ENCODE measurements around the gene CHAC1.

Gene CHAC1

DNA sequence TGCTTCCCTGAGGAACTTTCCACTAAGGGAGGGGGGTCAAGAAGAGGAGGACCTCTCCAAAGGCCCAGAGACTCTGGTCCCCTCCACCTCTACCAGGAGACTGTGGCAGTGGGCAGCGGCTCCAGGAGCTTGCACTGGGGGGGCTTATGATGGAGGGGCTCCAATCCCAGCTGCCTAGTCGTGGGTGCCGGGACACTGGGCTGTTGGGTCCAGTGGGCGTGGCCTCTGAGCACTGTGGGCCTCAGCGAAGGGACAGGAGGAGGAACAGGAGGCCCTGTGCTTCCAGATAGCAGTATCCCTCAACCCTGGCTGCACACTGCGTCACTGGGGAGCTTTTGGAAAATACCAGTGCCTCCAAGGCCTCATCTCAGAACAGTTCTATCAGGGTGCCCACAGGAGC is 37.6 kb upstream of the CHAC1 start:
- no peaks in the 10 kb centered on the region for H3K79me2 ChIP-seq (ENCODE audit: insufficient read depth, low read length)
- H3K27me3 ChIP-seq (ENCODE audit: insufficient read depth, low read length, poor library complexity, severe bottlenecking), result no peaks in the 10 kb centered on the region
- H2AFZ ChIP-seq (ENCODE audit: low read length), result no peak overlapping the region
- no peak overlapping the region for H3K4me3 ChIP-seq (ENCODE audit: low read length, poor library complexity, severe bottlenecking)
- H3K4me1 ChIP-seq (ENCODE audit: insufficient read depth, low read length, poor library complexity, severe bottlenecking), result peaks cover 9% of the 10 kb centered on the region
- TF ChIP-seq EZH2phosphoT487 (IDR thresholded peaks at IDR 0.05; ENCODE audit: borderline replicate concordance), result no peak
- TF ChIP-seq, protein P1, sequence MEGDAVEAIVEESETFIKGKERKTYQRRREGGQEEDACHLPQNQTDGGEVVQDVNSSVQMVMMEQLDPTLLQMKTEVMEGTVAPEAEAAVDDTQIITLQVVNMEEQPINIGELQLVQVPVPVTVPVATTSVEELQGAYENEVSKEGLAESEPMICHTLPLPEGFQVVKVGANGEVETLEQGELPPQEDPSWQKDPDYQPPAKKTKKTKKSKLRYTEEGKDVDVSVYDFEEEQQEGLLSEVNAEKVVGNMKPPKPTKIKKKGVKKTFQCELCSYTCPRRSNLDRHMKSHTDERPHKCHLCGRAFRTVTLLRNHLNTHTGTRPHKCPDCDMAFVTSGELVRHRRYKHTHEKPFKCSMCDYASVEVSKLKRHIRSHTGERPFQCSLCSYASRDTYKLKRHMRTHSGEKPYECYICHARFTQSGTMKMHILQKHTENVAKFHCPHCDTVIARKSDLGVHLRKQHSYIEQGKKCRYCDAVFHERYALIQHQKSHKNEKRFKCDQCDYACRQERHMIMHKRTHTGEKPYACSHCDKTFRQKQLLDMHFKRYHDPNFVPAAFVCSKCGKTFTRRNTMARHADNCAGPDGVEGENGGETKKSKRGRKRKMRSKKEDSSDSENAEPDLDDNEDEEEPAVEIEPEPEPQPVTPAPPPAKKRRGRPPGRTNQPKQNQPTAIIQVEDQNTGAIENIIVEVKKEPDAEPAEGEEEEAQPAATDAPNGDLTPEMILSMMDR (conservative IDR thresholded peaks at IDR 0.05; ENCODE audit: low read length), result no peak
- no peak overlapping the region for H3K4me2 ChIP-seq (ENCODE audit: low read depth, low read length, poor library complexity, severe bottlenecking)
- no peak overlapping the region for H3K9ac ChIP-seq (ENCODE audit: low read depth, low read length, poor library complexity, severe bottlenecking)
- H3K36me3 ChIP-seq (ENCODE audit: insufficient read depth, low read length), result no peaks in the 10 kb centered on the region
- no peaks in the 10 kb centered on the region for H3K9me3 ChIP-seq (ENCODE audit: insufficient read depth, low read depth, low read length)
- no peaks in the 10 kb centered on the region for H4K20me1 ChIP-seq (ENCODE audit: insufficient read depth, low read length, poor library complexity, severe bottlenecking)
- no peaks in the 10 kb centered on the region for H3K9me2 ChIP-seq (replicated peaks; ENCODE audit: low read depth, low read length)
- H3F3A ChIP-seq (ENCODE audit: low read depth), result no peaks in the 10 kb centered on the region

- Histone ChIP-seq H3K4me3 (ENCODE audit: low read length, poor library complexity, severe bottlenecking) (no peak overlapping the region), H3K9me2 (replicated peaks; ENCODE audit: low read depth, low read length) (no peaks in the 10 kb centered on the region), H3K4me1 (ENCODE audit: insufficient read depth, low read length, poor library complexity, severe bottlenecking) (no peaks in the 10 kb centered on the region), H3K9me3 (ENCODE audit: insufficient read depth, low read depth, low read length) (no peaks in the 10 kb centered on the region), H3K4me2 (ENCODE audit: low read depth, low read length, poor library complexity, severe bottlenecking) (no peak overlapping the region), H3K36me3 (ENCODE audit: insufficient read depth, low read length) (no peaks in the 10 kb centered on the region), H3K9ac (ENCODE audit: low read depth, low read length, poor library complexity, severe bottlenecking) (no peak overlapping the region), H2AFZ (ENCODE audit: low read length) (no peak overlapping the region; the same call in 1 of the 2 replicates), H3K27me3 (ENCODE audit: insufficient read depth, low read length, poor library complexity, severe bottlenecking) (no peaks in the 10 kb centered on the region), H3F3A (ENCODE audit: low read depth) (no peaks in the 10 kb centered on the region), H4K20me1 (ENCODE audit: insufficient read depth, low read length, poor library complexity, severe bottlenecking) (no peaks in the 10 kb centered on the region), H3K79me2 (ENCODE audit: insufficient read depth, low read length) (no peaks in the 10 kb centered on the region)
- no peak for TF ChIP-seq EZH2phosphoT487 (IDR thresholded peaks at IDR 0.05; ENCODE audit: borderline replicate concordance)
- TF ChIP-seq, protein P1 (conservative IDR thresholded peaks at IDR 0.05; ENCODE audit: low read length), result no peak
Measured at GRCh38 chr15:40917585-40917984, 35.7 kb upstream of the CHAC1 start.

DNA sequence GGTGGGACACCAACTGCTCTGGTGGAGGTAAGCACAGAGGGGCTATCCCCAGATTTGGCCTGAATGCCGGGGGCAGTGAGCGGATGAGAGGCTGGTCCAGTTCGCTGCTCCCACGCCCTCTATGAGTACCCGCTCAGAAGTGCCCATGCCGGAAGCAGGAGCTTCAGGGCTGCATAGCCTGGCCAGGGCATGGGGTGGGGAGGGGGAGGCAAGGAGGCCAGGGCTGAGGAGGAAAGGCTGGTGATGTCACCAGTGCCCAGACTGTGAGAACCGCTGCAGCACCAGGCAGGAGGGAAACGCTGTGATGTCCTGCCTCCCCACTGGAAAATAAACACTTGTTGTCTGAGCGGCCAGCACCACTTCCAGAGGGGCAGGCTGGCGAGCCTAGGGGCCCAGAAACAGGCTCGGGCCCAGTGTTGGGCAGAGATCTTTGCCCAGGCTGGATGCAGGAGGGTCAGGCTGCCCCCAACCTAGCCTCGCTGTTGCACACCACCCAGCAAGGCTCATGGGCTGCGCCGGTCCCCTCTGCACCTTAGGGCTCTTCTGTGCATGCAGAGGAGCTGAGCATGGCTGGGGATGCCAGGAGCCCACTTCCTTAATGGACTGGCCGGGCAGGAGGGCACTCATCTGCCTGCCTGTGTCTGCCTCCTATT is 35.0 kb upstream of the CHAC1 start:
- H3K4me3 ChIP-seq (ENCODE audit: low read length, poor library complexity, severe bottlenecking), result no peak overlapping the region
- no peaks in the 10 kb centered on the region for H3K36me3 ChIP-seq (ENCODE audit: insufficient read depth, low read length)
- no peaks in the 10 kb centered on the region for H3K4me1 ChIP-seq (ENCODE audit: insufficient read depth, low read length, poor library complexity, severe bottlenecking)
- H3K9me2 ChIP-seq (replicated peaks; ENCODE audit: low read depth, low read length), result no peaks in the 10 kb centered on the region
- no peaks in the 10 kb centered on the region for H3K79me2 ChIP-seq (ENCODE audit: insufficient read depth, low read length)
- no peaks in the 10 kb centered on the region for H3K9me3 ChIP-seq (ENCODE audit: insufficient read depth, low read depth, low read length)
- no peak overlapping the region for H3K4me2 ChIP-seq (ENCODE audit: low read depth, low read length, poor library complexity, severe bottlenecking)
- H3F3A ChIP-seq (ENCODE audit: low read depth), result no peaks in the 10 kb centered on the region
- no peak overlapping the region for H3K9ac ChIP-seq (ENCODE audit: low read depth, low read length, poor library complexity, severe bottlenecking)
- no peaks in the 10 kb centered on the region for H4K20me1 ChIP-seq (ENCODE audit: insufficient read depth, low read length, poor library complexity, severe bottlenecking)
- TF ChIP-seq, protein P1 (conservative IDR thresholded peaks at IDR 0.05; ENCODE audit: low read length), result no peak
- no peak for TF ChIP-seq EZH2phosphoT487 (IDR thresholded peaks at IDR 0.05; ENCODE audit: borderline replicate concordance)
- no peaks in the 10 kb centered on the region for H3K27me3 ChIP-seq (ENCODE audit: insufficient read depth, low read length, poor library complexity, severe bottlenecking)
- H2AFZ ChIP-seq (ENCODE audit: low read length), result no peak overlapping the region; the same call in 1 of the 2 replicates
